ENCODE results near the gene SRRM3.
"Not testable (repeated sequence)": the region's sequence is repeated elsewhere in the genome, so short reads cannot be mapped to it uniquely, and the experiment has no call there.

SRRM3 gene

GRCh38 chr7:76232698-76233097 is 31.0 kb downstream of the SRRM3 start:
- no peak for DNase-seq

DNA sequence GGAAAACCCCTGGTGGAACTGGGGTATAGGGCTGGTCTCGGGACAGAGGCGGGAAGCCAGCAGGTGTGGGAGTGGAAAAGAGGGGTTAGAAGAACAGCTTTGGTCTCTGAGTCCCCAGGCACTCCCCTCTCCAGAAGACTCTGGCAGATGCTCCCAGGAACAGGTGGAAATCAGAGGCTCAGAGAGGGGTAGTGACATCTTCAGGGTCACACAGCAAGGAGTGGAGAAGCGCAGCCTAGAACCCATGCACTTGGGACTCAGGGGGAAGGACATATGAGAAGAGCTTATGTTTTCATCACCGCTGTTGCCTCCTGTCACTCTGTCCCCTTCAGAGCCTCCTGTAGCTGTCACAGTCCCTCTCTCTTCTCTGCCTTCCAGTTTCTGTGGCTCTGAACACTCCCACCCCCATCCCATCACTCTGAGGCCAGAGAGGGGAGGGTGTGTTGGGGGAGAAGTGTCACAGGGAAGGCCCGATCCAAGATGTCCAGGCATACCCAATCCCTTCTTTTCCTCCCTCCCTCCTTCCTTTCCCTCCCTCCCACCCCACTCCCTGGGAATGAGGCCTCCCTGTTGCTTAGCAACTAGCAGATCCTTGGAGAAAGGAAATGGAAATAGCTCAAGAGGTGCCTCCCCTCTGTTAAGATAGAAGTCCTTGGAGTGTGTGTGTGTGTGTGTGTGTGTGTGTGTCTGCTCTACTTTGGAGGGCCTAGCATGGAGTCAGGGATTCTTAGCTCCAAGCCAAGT is 32.0 kb downstream of the SRRM3 start:
- DNase-seq = no peak

GRCh38 chr7:76234282-76234584 is 32.5 kb downstream of the SRRM3 start:
- no peak for DNase-seq

DNA sequence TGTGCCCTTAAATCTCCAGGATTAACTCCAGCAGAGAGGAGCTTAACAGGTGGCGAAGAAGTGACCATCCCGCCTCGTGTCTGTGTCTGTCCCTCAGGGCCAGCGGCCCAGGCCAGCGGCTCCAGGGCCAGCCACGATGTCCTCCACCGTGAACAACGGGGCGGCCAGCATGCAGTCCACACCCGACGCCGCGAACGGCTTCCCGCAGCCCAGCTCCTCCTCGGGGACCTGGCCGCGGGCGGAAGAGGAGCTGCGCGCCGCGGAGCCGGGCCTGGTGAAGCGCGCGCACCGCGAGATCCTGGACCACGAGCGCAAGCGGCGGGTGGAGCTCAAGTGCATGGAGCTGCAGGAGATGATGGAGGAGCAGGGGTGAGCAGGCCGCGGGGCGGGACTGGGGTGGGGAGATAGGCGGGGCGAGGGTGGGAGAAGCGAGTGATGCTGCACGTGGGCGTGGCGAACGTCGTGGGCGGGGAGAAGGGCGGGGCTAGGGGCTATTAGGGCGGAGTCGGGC is 33.3 kb downstream of the SRRM3 start:
- DNase-seq = no peak

DNA sequence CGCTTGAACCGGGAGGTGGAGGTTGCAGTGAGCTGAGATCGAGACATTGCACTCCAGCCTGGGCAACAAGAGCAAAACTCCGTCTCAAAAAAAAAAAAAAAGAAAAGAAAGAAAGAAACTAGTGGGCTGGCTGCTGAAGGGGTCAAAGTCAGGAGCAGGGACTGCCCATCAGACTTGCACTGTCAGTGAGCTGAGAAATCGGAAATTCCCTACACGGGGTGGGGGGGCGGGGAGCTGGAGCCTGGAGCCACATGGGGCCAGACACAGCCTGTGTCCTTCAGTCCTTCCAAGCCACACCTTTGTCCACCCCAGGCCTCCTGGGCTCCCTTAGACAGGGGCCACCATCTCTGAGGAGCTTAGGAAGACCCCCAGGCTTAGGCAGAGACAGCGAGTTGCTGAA is 34.5 kb downstream of the SRRM3 start:
- no peak for DNase-seq

DNA sequence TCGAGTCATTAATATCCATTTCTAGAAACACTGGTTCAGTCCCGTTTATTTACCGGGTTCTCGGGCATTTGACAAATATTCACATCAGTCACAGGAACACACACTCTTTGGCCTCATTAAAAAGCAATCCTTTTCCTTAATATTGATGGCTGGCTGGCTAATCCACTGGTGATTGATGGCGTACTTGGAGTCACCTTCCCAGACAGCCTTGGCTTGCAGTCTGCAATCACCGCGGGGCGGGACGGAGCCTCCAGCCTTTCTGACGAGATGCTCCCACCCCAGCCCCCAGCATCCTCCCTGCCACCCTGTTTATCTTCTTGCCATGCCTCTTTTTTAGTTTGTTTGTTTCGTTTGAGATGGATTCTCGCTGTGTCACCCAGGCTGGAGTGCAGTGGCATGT is 36.6 kb downstream of the SRRM3 start:
- no peak for DNase-seq

DNA sequence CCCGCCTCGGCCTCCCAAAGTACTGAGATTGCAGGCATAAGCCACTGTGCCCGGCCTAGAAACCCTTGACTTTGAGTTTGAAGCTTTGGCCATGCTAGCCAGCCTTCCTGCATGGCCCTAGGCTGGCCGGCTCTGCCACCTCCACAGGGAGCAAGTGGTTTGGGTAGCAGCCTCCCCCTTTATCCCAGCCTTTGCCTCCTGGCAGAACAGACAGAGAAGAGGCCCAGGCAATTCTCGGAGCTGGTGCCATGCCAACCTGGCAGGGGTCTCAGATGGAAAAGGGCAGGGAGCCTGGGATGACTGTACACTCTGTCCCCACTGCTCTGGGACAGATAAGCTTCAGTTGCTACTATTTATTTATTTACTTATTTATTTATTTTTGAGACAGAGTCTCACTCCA is 39.4 kb downstream of the SRRM3 start:
- DNase-seq = no peak

GRCh38 chr7:76242517-76243063 is 40.9 kb downstream of the SRRM3 start:
- DNase-seq = not testable (repeated sequence)

- DNase-seq = no peak
Measured at GRCh38 chr7:76244781-76245391, 43.2 kb downstream of the SRRM3 start.

GRCh38 chr7:76246804-76247389 is 45.2 kb downstream of the SRRM3 start:
- DNase-seq = no peak

GRCh38 chr7:76247938-76248337 is 46.2 kb downstream of the SRRM3 start:
- DNase-seq = no peak

- no peak for DNase-seq
Measured at GRCh38 chr7:76252021-76252420, 50.3 kb downstream of the SRRM3 start.

DNA sequence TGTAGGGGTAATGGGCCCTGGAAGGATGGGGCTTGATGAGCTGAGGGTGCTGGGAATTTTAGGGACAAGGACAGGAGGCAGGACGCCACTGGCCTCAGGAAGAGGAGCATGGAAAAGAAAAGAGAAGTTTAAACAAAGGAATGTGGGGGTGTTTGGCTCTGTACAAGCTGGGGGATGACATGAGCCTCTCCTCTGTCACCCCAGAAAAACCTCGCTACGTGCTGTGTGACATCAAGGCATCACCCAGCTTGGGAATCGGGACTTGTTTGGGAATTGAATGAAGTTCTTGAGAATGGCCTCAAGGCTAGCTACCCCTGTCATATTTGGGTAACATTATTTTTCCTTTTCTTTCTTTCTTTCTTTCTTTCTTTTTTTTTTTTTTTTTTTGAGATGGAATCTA is 53.1 kb downstream of the SRRM3 start:
- no peak for DNase-seq

DNA sequence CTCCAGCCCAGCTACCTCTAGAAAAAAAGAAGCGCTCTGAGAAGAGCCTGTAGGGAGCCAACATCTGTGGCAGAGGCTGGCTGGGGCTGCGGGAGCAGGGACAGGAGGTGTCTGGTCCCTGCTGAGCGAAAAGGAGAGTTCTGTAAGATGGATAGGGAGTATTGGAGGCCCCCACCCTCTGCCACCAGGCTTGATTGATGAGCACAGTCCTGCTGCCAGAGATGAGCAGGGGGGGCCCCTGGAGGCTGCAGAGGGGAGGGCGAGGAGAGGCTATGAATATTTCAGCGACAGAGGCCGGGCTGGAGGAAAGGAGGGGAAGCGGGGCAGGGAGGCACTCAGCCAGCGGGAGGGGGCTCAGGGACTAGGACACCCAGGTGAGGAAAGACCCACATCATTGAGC is 56.3 kb downstream of the SRRM3 start:
- no peak for DNase-seq

- no peak for DNase-seq
Measured at GRCh38 chr7:76259124-76260093, 57.7 kb downstream of the SRRM3 start.

DNA sequence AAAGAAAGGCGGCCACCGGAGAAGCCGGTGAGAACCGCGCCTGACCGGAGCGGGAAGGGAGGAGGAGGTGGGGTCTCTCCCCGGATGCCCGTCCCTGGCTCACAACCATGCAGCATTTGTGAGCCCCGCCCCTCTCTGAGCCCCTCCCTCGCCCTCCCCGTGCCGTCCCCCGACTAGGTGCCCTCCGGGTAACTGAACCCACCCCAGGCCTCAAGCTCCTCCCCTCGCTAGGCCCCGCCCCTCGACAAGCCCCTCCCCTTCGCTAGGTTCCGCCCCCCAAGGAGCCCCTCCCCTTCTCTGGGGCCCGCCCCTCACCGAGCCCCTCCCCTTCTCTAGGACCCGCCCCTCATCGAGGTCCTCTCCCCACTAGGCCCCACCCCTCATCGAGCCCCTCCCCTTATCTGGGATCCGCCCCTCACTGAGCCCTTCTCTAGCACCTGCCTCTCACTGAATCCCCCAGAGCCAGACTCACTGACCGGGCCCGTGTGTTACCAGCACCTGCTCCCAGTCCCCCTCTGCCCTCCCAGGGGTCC is 58.5 kb downstream of the SRRM3 start:
- DNase-seq = no peak

DNA sequence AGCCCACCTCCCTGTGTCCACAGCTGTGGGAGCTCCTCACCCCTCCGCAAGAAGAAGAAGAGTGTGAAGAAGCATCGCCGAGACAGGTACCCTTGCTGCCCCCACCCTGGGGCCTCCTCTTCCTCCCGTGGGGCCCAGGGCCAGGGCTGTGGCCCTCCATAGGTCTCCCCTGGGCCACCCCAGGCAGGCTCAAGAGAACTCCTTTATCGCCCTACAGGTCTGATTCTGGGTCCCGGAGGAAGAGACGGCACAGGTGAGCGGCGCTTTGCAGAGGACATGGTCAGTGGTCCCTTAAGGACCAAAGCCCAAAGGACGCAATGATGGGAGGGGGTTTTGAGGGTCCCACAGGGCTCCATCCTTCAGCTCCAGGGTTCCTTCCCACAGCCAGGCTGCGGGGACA is 59.6 kb downstream of the SRRM3 start:
- no peak for DNase-seq

DNA sequence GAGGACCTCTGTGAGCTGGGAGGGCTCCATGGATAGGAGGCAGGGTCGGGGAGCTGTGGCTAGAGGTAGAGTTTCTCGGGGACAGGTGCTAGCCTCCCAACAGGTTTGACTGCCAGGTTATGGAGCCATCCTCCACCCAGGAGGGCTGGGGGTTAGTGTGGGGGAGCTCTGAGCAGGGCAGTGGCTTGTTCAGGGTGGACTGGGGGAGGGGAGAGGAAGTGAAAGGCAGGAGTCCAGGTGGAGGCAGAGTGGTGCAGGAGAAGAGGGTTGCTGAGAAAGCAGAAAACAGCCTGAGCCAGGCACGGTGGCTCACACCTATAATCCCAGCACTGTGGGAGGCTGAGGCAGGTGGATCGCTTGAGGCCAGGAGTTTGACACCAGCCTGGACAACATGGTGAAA is 60.2 kb downstream of the SRRM3 start:
- no peak for DNase-seq

- DNase-seq = peak; percentile 55
Measured at GRCh38 chr7:76262683-76263402, 61.1 kb downstream of the SRRM3 start.

DNA sequence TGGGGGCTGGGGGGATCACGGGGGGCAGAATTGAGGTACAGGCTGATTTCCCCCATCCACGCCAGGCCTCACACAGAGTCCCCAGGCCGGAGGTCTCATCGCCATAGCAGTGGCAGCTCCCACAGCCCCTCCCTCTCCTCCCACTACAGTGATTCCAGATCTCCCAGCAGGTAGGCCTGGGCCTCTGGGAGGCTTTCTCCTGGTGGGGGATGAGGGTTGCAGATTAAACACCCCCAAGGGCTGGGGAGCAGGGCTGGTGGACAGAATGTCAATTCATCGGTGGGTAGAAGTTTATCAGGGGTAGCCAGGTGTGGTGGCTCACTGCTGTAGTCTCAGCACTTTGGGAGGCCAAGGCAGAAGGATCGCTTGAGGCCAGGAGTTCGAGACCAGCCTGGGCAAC is 63.6 kb downstream of the SRRM3 start:
- no peak for DNase-seq

GRCh38 chr7:76267107-76267893 is 65.6 kb downstream of the SRRM3 start:
- no peak for DNase-seq
